KMS-11 (cell line): ENCODE measurements around the gene DAB2.

ENCODE experiments used
- H2AFZ ChIP-seq: fragments of 200-600 bp; sonication (generic); 2 replicates; pipeline ENCODE4 v1.6.1; 2016; ENCODE audit warnings: antibody characterized with exemption, mixed run types, low read depth
- H3K27ac ChIP-seq: fragments of 200-600 bp; sonication (generic); 2 replicates; pipeline ENCODE4 v1.6.1; 2016; ENCODE audit warnings: mild to moderate bottlenecking, mixed run types
- H3K27me3 ChIP-seq: fragments of 200-600 bp; sonication (generic); 2 replicates; pipeline ENCODE4 v1.6.1; 2017; ENCODE audit warnings: mild to moderate bottlenecking, low read depth, mixed run types, moderate library complexity; ENCODE audit not compliant: insufficient read depth
- H3K36me3 ChIP-seq: fragments of 200-600 bp; sonication (generic); 2 replicates; pipeline ENCODE4 v1.6.1; 2017; ENCODE audit warnings: mild to moderate bottlenecking, mixed run types; ENCODE audit not compliant: insufficient read depth
- H3K4me1 ChIP-seq: fragments of 200-600 bp; sonication (generic); 2 replicates; pipeline ENCODE4 v1.6.1; 2016; ENCODE audit warnings: mild to moderate bottlenecking, low read depth, mixed run types; ENCODE audit not compliant: poor library complexity, severe bottlenecking
- H3K4me2 ChIP-seq: fragments of 200-600 bp; sonication (generic); 2 replicates; pipeline ENCODE4 v1.7.0; 2016; ENCODE audit warnings: mild to moderate bottlenecking, mixed run types
- H3K4me3 ChIP-seq: fragments of 200-600 bp; sonication (generic); IDR thresholded peaks from 2 replicates; pipeline ENCODE4 v1.6.1; 2017; ENCODE audit warnings: low read depth, low read length, mixed read lengths; ENCODE audit not compliant: insufficient read depth
- H3K79me2 ChIP-seq: fragments of 200-600 bp; sonication (generic); 2 replicates; pipeline ENCODE4 v1.6.1; 2016; ENCODE audit warnings: low read depth, mixed run types; ENCODE audit not compliant: insufficient read depth
- H3K9ac ChIP-seq: fragments of 200-600 bp; sonication (generic); 2 replicates; pipeline ENCODE4 v1.6.1; 2016; ENCODE audit warnings: mild to moderate bottlenecking, mixed run types
- H4K20me1 ChIP-seq: fragments of 200-600 bp; sonication (generic); 2 replicates; pipeline ENCODE4 v1.6.1; 2016; ENCODE audit warnings: mild to moderate bottlenecking, mixed run types; ENCODE audit not compliant: insufficient read depth
- TF ChIP-seq, protein P1 (sequence below): fragments of 200-600 bp; sonication (generic); conservative IDR thresholded peaks from 2 replicates; pipeline ENCODE4 v1.6.1; 2017; ENCODE audit warnings: low read depth, mild to moderate bottlenecking, antibody characterized with exemption, low read length, moderate library complexity, mixed read lengths

DAB2 gene

DNA sequence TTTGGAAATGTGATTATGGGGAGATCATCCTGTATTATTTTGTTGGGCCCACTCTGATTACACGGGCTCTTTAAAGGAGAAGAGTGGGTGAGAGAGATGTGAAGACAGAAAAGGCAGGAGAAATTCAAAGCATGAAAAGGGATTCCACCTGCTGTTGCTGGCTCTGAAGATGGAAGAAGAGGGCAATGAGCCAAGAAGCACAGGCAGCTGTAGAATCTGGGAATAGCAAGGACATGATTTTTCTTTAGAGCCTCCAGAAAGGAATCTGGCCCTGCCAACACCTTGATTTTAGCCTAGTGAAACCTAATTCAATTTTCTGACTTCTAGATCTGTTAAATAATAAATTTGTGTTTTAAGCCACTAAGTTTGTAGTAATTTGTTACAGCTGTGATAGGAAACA, 71.8 kb downstream of the DAB2 start:
- H4K20me1 ChIP-seq: no peaks in the 10 kb centered on the region
- H3K27ac ChIP-seq: no peak overlapping the region
- no peaks in the 10 kb centered on the region for H3K27me3 ChIP-seq
- no peak overlapping the region for H3K4me3 ChIP-seq
- H2AFZ ChIP-seq: no peak overlapping the region
- no peak overlapping the region for H3K9ac ChIP-seq
- H3K4me1 ChIP-seq: no peaks in the 10 kb centered on the region
- TF ChIP-seq, protein P1, sequence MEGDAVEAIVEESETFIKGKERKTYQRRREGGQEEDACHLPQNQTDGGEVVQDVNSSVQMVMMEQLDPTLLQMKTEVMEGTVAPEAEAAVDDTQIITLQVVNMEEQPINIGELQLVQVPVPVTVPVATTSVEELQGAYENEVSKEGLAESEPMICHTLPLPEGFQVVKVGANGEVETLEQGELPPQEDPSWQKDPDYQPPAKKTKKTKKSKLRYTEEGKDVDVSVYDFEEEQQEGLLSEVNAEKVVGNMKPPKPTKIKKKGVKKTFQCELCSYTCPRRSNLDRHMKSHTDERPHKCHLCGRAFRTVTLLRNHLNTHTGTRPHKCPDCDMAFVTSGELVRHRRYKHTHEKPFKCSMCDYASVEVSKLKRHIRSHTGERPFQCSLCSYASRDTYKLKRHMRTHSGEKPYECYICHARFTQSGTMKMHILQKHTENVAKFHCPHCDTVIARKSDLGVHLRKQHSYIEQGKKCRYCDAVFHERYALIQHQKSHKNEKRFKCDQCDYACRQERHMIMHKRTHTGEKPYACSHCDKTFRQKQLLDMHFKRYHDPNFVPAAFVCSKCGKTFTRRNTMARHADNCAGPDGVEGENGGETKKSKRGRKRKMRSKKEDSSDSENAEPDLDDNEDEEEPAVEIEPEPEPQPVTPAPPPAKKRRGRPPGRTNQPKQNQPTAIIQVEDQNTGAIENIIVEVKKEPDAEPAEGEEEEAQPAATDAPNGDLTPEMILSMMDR: no peak
- H3K79me2 ChIP-seq: no peaks in the 10 kb centered on the region
- no peak overlapping the region for H3K4me2 ChIP-seq
- H3K36me3 ChIP-seq: no peaks in the 10 kb centered on the region; the same call in 1 of the 2 replicates

DNA sequence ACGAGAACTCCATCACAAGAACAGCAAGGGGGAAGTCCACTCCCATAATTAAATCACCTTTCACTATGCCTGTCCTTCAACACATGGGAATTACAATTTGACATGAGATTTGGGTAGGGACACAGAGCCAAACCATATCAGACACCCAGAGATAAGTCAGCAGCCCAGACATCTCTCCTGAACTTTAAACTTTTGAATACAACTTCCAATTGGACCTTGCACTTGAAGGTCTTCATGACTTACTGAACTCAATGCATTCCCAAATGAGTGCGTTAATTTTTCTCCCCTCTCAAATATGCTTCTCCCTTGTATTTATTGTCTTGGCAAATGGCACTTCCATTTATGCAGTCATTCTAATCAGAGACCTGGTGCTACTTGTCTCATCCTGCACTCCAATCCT, 72.6 kb downstream of the DAB2 start:
- H3K9ac ChIP-seq: no peak overlapping the region
- no peaks in the 10 kb centered on the region for H3K4me1 ChIP-seq
- H4K20me1 ChIP-seq: no peaks in the 10 kb centered on the region
- no peaks in the 10 kb centered on the region for H3K79me2 ChIP-seq
- TF ChIP-seq, protein P1: no peak
- no peak overlapping the region for H3K4me3 ChIP-seq
- H3K27ac ChIP-seq: no peak overlapping the region
- no peak overlapping the region for H3K4me2 ChIP-seq
- no peaks in the 10 kb centered on the region for H3K27me3 ChIP-seq
- no peak overlapping the region for H2AFZ ChIP-seq
- no peaks in the 10 kb centered on the region; the same call in 1 of the 2 replicates for H3K36me3 ChIP-seq

DNA sequence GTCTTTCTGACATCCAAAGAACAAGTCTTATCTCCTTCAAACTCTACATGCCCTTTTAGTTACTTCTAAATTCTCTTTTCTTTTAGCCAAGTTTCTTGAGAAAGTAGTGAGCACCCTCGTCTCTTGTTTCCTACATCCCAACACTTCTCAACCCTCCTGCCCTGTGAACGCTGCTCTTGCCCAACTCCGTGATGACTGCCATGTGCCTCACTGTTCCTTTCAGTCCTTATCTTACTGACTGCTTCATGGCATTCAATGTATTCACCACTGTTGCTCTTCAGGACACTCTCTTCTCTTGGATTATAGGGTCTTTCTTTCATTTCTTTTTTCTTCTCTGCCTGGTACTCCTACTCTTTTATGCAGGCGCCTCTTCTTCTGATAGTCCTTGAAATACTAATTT, 75.3 kb downstream of the DAB2 start:
- no peaks in the 10 kb centered on the region for H3K27me3 ChIP-seq
- TF ChIP-seq, protein P1: no peak
- no peak overlapping the region for H3K9ac ChIP-seq
- H3K4me1 ChIP-seq: no peaks in the 10 kb centered on the region
- no peaks in the 10 kb centered on the region for H4K20me1 ChIP-seq
- no peaks in the 10 kb centered on the region for H3K79me2 ChIP-seq
- no peak overlapping the region for H3K4me2 ChIP-seq
- no peak overlapping the region for H2AFZ ChIP-seq
- no peak overlapping the region for H3K4me3 ChIP-seq
- H3K36me3 ChIP-seq: no peaks in the 10 kb centered on the region; the same call in 1 of the 2 replicates
- no peak overlapping the region for H3K27ac ChIP-seq

DNA sequence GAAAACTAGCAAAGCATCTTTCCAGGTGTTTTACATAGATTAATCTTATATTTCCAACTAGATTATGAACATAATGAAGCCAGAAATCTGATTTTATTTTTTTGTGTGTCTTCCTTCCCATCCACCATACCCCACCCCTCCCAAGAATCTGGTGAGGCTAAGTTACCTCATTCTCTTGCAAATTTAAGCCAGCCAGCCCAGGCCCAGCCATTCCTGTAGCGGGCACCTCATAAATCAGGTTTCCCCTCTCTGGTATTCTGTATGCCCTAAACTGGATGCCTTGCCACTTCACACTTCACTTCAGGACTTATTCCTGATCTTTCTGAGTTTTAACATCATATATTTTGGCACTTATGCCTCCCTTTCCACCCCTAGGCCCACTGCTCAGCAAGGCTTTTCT, 82.3 kb downstream of the DAB2 start:
- no peak overlapping the region for H3K9ac ChIP-seq
- no peaks in the 10 kb centered on the region for H3K36me3 ChIP-seq
- H3K27me3 ChIP-seq: no peaks in the 10 kb centered on the region
- no peak overlapping the region for H3K4me3 ChIP-seq
- H3K79me2 ChIP-seq: no peaks in the 10 kb centered on the region
- no peak overlapping the region for H3K4me2 ChIP-seq
- no peak overlapping the region for H2AFZ ChIP-seq
- H3K27ac ChIP-seq: no peak overlapping the region
- TF ChIP-seq, protein P1: no peak
- H4K20me1 ChIP-seq: no peaks in the 10 kb centered on the region
- H3K4me1 ChIP-seq: no peaks in the 10 kb centered on the region
